ENCODE data around the gene GPSM1.
A peak's percentile ranks its signal among the peaks of the same experiment; 100 is the strongest.

The GPSM1 gene

GRCh38 chr9:136283291-136284235 lies 43.8 kb upstream of the GPSM1 start:
- TF ChIP-seq ZBTB7A (IDR thresholded peaks at IDR 0.05; ENCODE audit: low read depth) (no peak), NFIC (IDR thresholded peaks at IDR 0.05) (0 out of 2 replicates have a peak, but pooled peaks have one; percentile 11), EGR1 (IDR thresholded peaks at IDR 0.05) (peak; percentile 63), TEAD4 (IDR thresholded peaks at IDR 0.05) (no peak; the same call in 1 of the 2 replicates), TAF1 (IDR thresholded peaks at IDR 0.05; ENCODE audit: low read depth) (no peak), TCF12 (IDR thresholded peaks at IDR 0.05; ENCODE audit: low read depth) (peak; percentile 85), EP300 (IDR thresholded peaks at IDR 0.05; ENCODE audit: borderline replicate concordance) (peak; percentile 82), RAD21 (IDR thresholded peaks at IDR 0.05; ENCODE audit: low read depth) (peak; percentile 93), CEBPB (IDR thresholded peaks at IDR 0.05) (no peak), FOXM1 (IDR thresholded peaks at IDR 0.05; ENCODE audit: borderline replicate concordance, low read depth) (no peak), YY1 (IDR thresholded peaks at IDR 0.05; ENCODE audit: low read depth) (no peak; the same call in 1 of the 2 replicates), CREB1 (IDR thresholded peaks at IDR 0.05; ENCODE audit: low read depth) (no peak)
- TF ChIP-seq, protein P1, sequence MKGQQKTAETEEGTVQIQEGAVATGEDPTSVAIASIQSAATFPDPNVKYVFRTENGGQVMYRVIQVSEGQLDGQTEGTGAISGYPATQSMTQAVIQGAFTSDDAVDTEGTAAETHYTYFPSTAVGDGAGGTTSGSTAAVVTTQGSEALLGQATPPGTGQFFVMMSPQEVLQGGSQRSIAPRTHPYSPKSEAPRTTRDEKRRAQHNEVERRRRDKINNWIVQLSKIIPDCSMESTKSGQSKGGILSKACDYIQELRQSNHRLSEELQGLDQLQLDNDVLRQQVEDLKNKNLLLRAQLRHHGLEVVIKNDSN (IDR thresholded peaks at IDR 0.05), result no peak
- TF ChIP-seq, protein P2, sequence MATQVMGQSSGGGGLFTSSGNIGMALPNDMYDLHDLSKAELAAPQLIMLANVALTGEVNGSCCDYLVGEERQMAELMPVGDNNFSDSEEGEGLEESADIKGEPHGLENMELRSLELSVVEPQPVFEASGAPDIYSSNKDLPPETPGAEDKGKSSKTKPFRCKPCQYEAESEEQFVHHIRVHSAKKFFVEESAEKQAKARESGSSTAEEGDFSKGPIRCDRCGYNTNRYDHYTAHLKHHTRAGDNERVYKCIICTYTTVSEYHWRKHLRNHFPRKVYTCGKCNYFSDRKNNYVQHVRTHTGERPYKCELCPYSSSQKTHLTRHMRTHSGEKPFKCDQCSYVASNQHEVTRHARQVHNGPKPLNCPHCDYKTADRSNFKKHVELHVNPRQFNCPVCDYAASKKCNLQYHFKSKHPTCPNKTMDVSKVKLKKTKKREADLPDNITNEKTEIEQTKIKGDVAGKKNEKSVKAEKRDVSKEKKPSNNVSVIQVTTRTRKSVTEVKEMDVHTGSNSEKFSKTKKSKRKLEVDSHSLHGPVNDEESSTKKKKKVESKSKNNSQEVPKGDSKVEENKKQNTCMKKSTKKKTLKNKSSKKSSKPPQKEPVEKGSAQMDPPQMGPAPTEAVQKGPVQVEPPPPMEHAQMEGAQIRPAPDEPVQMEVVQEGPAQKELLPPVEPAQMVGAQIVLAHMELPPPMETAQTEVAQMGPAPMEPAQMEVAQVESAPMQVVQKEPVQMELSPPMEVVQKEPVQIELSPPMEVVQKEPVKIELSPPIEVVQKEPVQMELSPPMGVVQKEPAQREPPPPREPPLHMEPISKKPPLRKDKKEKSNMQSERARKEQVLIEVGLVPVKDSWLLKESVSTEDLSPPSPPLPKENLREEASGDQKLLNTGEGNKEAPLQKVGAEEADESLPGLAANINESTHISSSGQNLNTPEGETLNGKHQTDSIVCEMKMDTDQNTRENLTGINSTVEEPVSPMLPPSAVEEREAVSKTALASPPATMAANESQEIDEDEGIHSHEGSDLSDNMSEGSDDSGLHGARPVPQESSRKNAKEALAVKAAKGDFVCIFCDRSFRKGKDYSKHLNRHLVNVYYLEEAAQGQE (IDR thresholded peaks at IDR 0.05; ENCODE audit: low read depth), result no peak
- TF ChIP-seq, protein P3, sequence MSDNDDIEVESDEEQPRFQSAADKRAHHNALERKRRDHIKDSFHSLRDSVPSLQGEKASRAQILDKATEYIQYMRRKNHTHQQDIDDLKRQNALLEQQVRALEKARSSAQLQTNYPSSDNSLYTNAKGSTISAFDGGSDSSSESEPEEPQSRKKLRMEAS (IDR thresholded peaks at IDR 0.05), result peak; percentile 51

- TF ChIP-seq YY1 (IDR thresholded peaks at IDR 0.05; ENCODE audit: low read depth), result no peak
- no peak for TF ChIP-seq FOXM1 (IDR thresholded peaks at IDR 0.05; ENCODE audit: borderline replicate concordance, low read depth)
- TF ChIP-seq TAF1 (IDR thresholded peaks at IDR 0.05; ENCODE audit: low read depth), result no peak
- TF ChIP-seq, protein P2 (IDR thresholded peaks at IDR 0.05; ENCODE audit: low read depth), result no peak
- TF ChIP-seq EP300 (IDR thresholded peaks at IDR 0.05; ENCODE audit: borderline replicate concordance), result no peak
- TF ChIP-seq ZBTB7A (IDR thresholded peaks at IDR 0.05; ENCODE audit: low read depth), result no peak
- TF ChIP-seq, protein P3 (IDR thresholded peaks at IDR 0.05), result no peak
- no peak for TF ChIP-seq CREB1 (IDR thresholded peaks at IDR 0.05; ENCODE audit: low read depth)
- no peak for TF ChIP-seq CEBPB (IDR thresholded peaks at IDR 0.05)
- no peak for TF ChIP-seq EGR1 (IDR thresholded peaks at IDR 0.05)
- TF ChIP-seq, protein P1 (IDR thresholded peaks at IDR 0.05), result no peak
- no peak for TF ChIP-seq TEAD4 (IDR thresholded peaks at IDR 0.05)
Observed at GRCh38 chr9:136284311-136284710, 43.0 kb upstream of the GPSM1 start.

GRCh38 chr9:136284951-136285350 lies 42.4 kb upstream of the GPSM1 start:
- TF ChIP-seq, protein P2 (IDR thresholded peaks at IDR 0.05; ENCODE audit: low read depth), result no peak
- TF ChIP-seq YY1 (IDR thresholded peaks at IDR 0.05; ENCODE audit: low read depth) (no peak), TEAD4 (IDR thresholded peaks at IDR 0.05) (no peak), ZBTB7A (IDR thresholded peaks at IDR 0.05; ENCODE audit: low read depth) (0 out of 2 replicates have a peak, but pooled peaks have one; percentile 29), NFIC (IDR thresholded peaks at IDR 0.05) (no peak), TAF1 (IDR thresholded peaks at IDR 0.05; ENCODE audit: low read depth) (no peak), EGR1 (IDR thresholded peaks at IDR 0.05) (no peak)
- TF ChIP-seq, protein P1 (IDR thresholded peaks at IDR 0.05), result no peak
